CD4-positive, alpha-beta T cell (primary cell): ENCODE data around the gene TMEM106C. TPM values are rescaled to one million over a fixed set of nuclear protein-coding genes. Genes with fewer than 3 reads are reported as not detected.
"Not testable (repeated sequence)": the region's sequence is repeated elsewhere in the genome, so short reads cannot be mapped to it uniquely, and the experiment has no call there.

Source experiments
- ATAC-seq: fragments of 200-7000 bp; cut with Tn5 transposase; one replicate; pipeline ENCODE4 v1.10.0; 2022; ENCODE audit warnings: mild to moderate bottlenecking; ENCODE audit not compliant: poor library complexity
- CTCF ChIA-PET: fragments of 350-600 bp; sonication (Branson Sonifier 250); formaldehyde crosslinking; loops from one replicate; lab custom pipeline; 2021; ENCODE audit warnings: antibody characterized with exemption, inconsistent platforms; lab: Charles Lee
- POLR2A ChIA-PET: fragments of 350-600 bp; sonication (Branson Sonifier 250); formaldehyde crosslinking; loops from one replicate; lab custom pipeline; 2021; ENCODE audit warnings: antibody characterized with exemption, inconsistent platforms; lab: Charles Lee
- DNase-seq, 14 experiments: peaks; one replicate each; pipeline ENCODE4 v3.0.0-alpha.2; 2013 to 2020; ENCODE audit warnings: mixed read lengths in 2 of 14
- H3K27ac ChIP-seq, 2 donors: one replicate each; pipeline versions ENCODE4 v1.5.1 to v1.7.0; 2013; ENCODE audit warnings: low read length in 2 of 2, low read depth in 1 of 2, mild to moderate bottlenecking in 1 of 2
- H3K27me3 ChIP-seq, 2 experiments: 1 replicate in 1 of 2; 2 replicates in 1 of 2; pipeline versions ENCODE4 v1.6.1 to v1.7.0; 2013; ENCODE audit warnings: low read length in 2 of 2, control low read depth in 1 of 2, mild to moderate bottlenecking in 1 of 2, moderate library complexity in 1 of 2; ENCODE audit not compliant: insufficient read depth in 2 of 2, control insufficient read depth in 1 of 2
- H3K36me3 ChIP-seq: one replicate; pipeline ENCODE4 v1.6.1; 2013; ENCODE audit warnings: low read length, control low read depth; ENCODE audit not compliant: insufficient read depth
- H3K4me1 ChIP-seq: one replicate; pipeline ENCODE4 v1.6.1; 2013; ENCODE audit warnings: low read length, control low read depth; ENCODE audit not compliant: insufficient read depth
- H3K4me3 ChIP-seq: one replicate; pipeline ENCODE4 v1.5.1; 2013; ENCODE audit warnings: mild to moderate bottlenecking, low read length, moderate library complexity
- H3K9me3 ChIP-seq, 2 experiments: 1 replicate in 1 of 2; 2 replicates in 1 of 2; pipeline versions ENCODE4 v1.6.1 to v1.7.0; 2013; ENCODE audit warnings: low read length in 2 of 2, mild to moderate bottlenecking in 2 of 2, control low read depth in 1 of 2, moderate library complexity in 1 of 2; ENCODE audit not compliant: control insufficient read depth in 1 of 2, insufficient read depth in 1 of 2
- H3K27ac Mint-ChIP-seq: one replicate; pipeline ENCODE4 v1.8.0; 2020; ENCODE audit warnings: mixed read lengths
- H3K27me3 Mint-ChIP-seq: one replicate; pipeline ENCODE4 v1.8.0; 2021; ENCODE audit warnings: mixed read lengths
- H3K36me3 Mint-ChIP-seq: one replicate; pipeline ENCODE4 v1.8.0; 2021; ENCODE audit warnings: low read depth, mixed read lengths
- H3K4me1 Mint-ChIP-seq: one replicate; pipeline ENCODE4 v1.8.0; 2021; ENCODE audit warnings: low read depth, mixed read lengths
- H3K4me3 Mint-ChIP-seq: one replicate; pipeline ENCODE4 v1.8.0; 2020; ENCODE audit warnings: mild to moderate bottlenecking, mixed read lengths
- H3K9me3 Mint-ChIP-seq: one replicate; pipeline ENCODE4 v1.8.0; 2020; ENCODE audit warnings: mixed read lengths
- intact Hi-C, 2 experiments: fragments of 100-400 bp; cut with DNase I in 1 of 2; cut with micrococcal nuclease in 1 of 2; formaldehyde crosslinking; loops; one replicate each; pipeline versions ENCODE4 v1.15.1 to v1.9.0; 2023 to 2025; cut with DNase I, micrococcal nuclease
- total RNA-seq, 174 experiments: library from RNA in 2 of 174; stranded (reverse) in 2 of 174; gene quantifications; one replicate each; pipeline ENCODE4 v1.2.3 and lab custom pipeline; 2021 to 2026
- TF ChIP-seq, protein P1 (sequence below): fragments of 200-600 bp; IDR thresholded peaks from one replicate; pipeline ENCODE4 v1.8.0; 2022; ENCODE audit warnings: antibody characterized with exemption, mild to moderate bottlenecking

Gene TMEM106C
- total RNA-seq, 2 experiments from 2014 or later = 17.4 to 20.3 TPM

DNA sequence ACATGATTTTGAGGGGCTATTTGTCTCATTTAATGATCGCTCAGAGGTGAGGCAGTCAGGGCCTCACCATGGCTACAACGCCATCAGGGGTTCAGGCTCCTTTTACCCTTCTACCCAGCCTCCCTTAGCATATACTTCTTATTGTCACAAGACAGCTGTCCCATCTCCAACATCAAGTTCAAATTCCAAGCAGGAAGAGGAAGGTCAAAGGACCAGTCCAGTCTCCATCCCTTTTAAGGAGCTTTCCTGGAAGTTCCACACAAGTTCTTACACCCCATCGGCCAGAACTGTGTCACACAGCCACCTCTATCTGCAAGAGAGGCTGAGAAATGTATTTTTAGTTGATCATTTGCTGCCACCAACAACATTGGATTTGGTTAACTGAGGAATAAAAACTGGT lies 8.3 kb upstream of the TMEM106C start:
- POLR2A ChIA-PET = no interaction called here

DNA sequence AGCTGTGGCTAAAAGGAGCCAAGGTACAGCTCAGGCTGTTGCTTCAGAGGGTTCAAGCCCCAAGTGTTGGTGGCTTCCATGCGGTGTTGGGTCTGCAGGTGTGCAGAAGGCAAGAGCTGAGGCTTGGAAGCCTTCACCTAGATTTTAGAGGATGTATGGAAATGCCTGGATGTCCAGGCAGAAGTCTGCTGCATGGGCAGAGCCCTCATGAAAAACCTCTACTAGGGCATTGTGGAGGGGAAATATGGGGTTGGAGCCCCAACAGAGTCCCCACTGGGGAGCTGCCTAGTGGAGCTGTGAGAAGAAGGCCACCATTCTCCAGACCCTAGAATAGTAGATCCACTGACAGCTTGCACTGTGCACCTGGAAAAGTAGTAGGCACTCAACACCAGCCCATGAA lies 5.7 kb upstream of the TMEM106C start:
- H3K36me3 ChIP-seq, H3K27ac Mint-ChIP-seq, POLR2A ChIA-PET, H3K9me3 Mint-ChIP-seq, H3K4me3 Mint-ChIP-seq, ATAC-seq, H3K27me3 ChIP-seq, H3K4me1 Mint-ChIP-seq, CTCF ChIA-PET, H3K27me3 Mint-ChIP-seq, H3K4me1 ChIP-seq, intact Hi-C loops, H3K27ac ChIP-seq, H3K4me3 ChIP-seq, DNase-seq, H3K36me3 Mint-ChIP-seq: not testable (repeated sequence)
- H3K9me3 ChIP-seq = peaks cover 0 to 14% of the 10 kb centered on the region in 2 experiments

More for the DNA sequence above, 8.3 kb upstream of the TMEM106C start:
- intact Hi-C loops = no loop called here
- Histone ChIP-seq H3K4me1 (no peaks in the 10 kb centered on the region), H3K27ac (no peak overlapping the region), H3K9me3 (peaks cover 0 to 14% of the 10 kb centered on the region in 2 experiments), H3K36me3 (no peaks in the 10 kb centered on the region), H3K27me3 (no peaks in the 10 kb centered on the region), H3K4me3 (no peak overlapping the region)
- Mint-ChIP-seq H3K9me3 (no peaks in the 10 kb centered on the region), H3K27me3 (peaks cover 6% of the 10 kb centered on the region), H3K27ac (no peak overlapping the region), H3K4me3 (no peak overlapping the region), H3K4me1 (no peaks in the 10 kb centered on the region), H3K36me3 (no peaks in the 10 kb centered on the region)
- CTCF ChIA-PET = interaction anchor here (1.1 to 1.3 kb wide), 2 partner anchors 8 to 50 kb away, joined by 3 to 6 read pairs; partner anchors contain the start of genes TMEM106C and VDR
- ATAC-seq (no peak), DNase-seq (no peak)
- TF ChIP-seq, protein P1, sequence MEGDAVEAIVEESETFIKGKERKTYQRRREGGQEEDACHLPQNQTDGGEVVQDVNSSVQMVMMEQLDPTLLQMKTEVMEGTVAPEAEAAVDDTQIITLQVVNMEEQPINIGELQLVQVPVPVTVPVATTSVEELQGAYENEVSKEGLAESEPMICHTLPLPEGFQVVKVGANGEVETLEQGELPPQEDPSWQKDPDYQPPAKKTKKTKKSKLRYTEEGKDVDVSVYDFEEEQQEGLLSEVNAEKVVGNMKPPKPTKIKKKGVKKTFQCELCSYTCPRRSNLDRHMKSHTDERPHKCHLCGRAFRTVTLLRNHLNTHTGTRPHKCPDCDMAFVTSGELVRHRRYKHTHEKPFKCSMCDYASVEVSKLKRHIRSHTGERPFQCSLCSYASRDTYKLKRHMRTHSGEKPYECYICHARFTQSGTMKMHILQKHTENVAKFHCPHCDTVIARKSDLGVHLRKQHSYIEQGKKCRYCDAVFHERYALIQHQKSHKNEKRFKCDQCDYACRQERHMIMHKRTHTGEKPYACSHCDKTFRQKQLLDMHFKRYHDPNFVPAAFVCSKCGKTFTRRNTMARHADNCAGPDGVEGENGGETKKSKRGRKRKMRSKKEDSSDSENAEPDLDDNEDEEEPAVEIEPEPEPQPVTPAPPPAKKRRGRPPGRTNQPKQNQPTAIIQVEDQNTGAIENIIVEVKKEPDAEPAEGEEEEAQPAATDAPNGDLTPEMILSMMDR = no peak

DNA sequence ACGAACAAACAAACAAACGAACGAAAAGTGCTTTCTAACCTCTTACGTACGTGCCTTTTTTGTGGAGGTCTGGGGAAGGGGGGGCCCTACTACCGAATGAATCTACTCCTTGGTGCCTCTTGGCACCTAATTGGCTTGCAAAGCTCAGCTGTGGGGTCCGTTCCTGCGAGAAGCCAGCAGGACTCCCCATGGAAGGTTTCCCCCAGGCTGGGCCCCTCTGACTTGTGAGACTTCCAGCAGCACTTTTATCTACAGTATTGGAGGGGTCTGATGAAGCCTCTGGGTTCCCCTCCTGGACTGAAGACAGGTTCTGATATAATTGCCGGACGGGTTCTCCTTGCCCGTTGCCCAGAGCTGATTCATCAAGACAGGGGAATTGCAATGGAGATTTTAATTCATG lies 1.2 kb upstream of the TMEM106C start:
- CTCF ChIA-PET = interaction anchor here (1.5 to 3.7 kb wide), 2 partner anchors 12 to 226 kb away, joined by 3 to 16 read pairs; no protein-coding TSS in a partner anchor
- Mint-ChIP-seq H3K9me3 (no peaks in the 10 kb centered on the region), H3K4me1 (peaks cover 38% of the 10 kb centered on the region), H3K27me3 (peaks cover 6% of the 10 kb centered on the region), H3K4me3 (peak overlapping the region; percentile 95), H3K27ac (no peak overlapping the region), H3K36me3 (peaks cover 31% of the 10 kb centered on the region)
- no peak overlapping the region for H3K4me3 ChIP-seq
- H3K27me3 ChIP-seq = peaks cover 0 to 5% of the 10 kb centered on the region in 2 experiments
- no peak for DNase-seq
- no peak overlapping the region for H3K27ac ChIP-seq
- POLR2A ChIA-PET = no interaction called here
- TF ChIP-seq, protein P1 = no peak
- peaks cover 15% of the 10 kb centered on the region for H3K36me3 ChIP-seq
- intact Hi-C loops = loop anchor here (2.0 to 10.0 kb wide), 5 partner anchors 55 to 393 kb away; partner anchors contain the start of gene ZNF641 (in 1 of the 2)
- H3K4me1 ChIP-seq = peaks cover 17% of the 10 kb centered on the region
- no peak for ATAC-seq
- H3K9me3 ChIP-seq = peaks cover 0 to 12% of the 10 kb centered on the region in 2 experiments
